ENCODE results near the gene AKT2. TPM values are rescaled to one million over a fixed set of nuclear protein-coding genes. Genes with fewer than 3 reads are reported as not detected.

The AKT2 gene
- total RNA-seq, 1 experiment from 2014 or later = 141 TPM

- DNase-seq (ENCODE audit: low read depth, low spot score) (peak; percentile 95), ATAC-seq (peak; percentile 39)
- H2AFZ ChIP-seq (ENCODE audit: low read depth, low read length, poor library complexity, severe bottlenecking) = no peak overlapping the region
- no TSS peak for BruUV-seq (replicated peaks)
- H3K4me3 ChIP-seq (replicated peaks in 1 of 2; ENCODE audit: low read depth in 1 of 2, low read length in 2 of 2) = no peak overlapping the region
- H3K9me3 ChIP-seq (ENCODE audit: control insufficient read depth in 1 of 2, insufficient read depth in 1 of 2, low read depth in 1 of 2, low read length in 2 of 2) = no peaks in the 10 kb centered on the region
- RAD21 ChIA-PET (ENCODE audit: low non-redundant PET in 1 of 2, low total read pairs in 2 of 2, uncharacterized antibody in 2 of 2, unreplicated experiment in 2 of 2) = no interaction called here
- CTCF ChIA-PET = no interaction called here
- no peaks in the 10 kb centered on the region for H3K36me3 ChIP-seq (ENCODE audit: control insufficient read depth in 1 of 2, insufficient read depth in 2 of 2, low read length in 2 of 2)
- no peaks in the 10 kb centered on the region for H3K9me2 ChIP-seq (ENCODE audit: insufficient read depth)
- peaks cover 11% of the 10 kb centered on the region; the same call in 1 of the 2 replicates for H3K79me2 ChIP-seq (ENCODE audit: insufficient read depth, low read length)
- POLR2A ChIA-PET = no interaction called here
- H3K27me3 ChIP-seq (ENCODE audit: insufficient read depth, low read length) = no peaks in the 10 kb centered on the region
- TF ChIP-seq RAD21 (IDR thresholded peaks at IDR 0.05; ENCODE audit: low read depth) = peak; percentile 96
- 0 out of 2 replicates have a peak, but pooled peaks have one; percentile 20 for TF ChIP-seq POLR2AphosphoS5 (IDR thresholded peaks at IDR 0.05; ENCODE audit: low read depth, low read length)
- peak; percentile 77 for TF ChIP-seq SRF (IDR thresholded peaks at IDR 0.05; ENCODE audit: low read depth)
- TF ChIP-seq, protein P1, sequence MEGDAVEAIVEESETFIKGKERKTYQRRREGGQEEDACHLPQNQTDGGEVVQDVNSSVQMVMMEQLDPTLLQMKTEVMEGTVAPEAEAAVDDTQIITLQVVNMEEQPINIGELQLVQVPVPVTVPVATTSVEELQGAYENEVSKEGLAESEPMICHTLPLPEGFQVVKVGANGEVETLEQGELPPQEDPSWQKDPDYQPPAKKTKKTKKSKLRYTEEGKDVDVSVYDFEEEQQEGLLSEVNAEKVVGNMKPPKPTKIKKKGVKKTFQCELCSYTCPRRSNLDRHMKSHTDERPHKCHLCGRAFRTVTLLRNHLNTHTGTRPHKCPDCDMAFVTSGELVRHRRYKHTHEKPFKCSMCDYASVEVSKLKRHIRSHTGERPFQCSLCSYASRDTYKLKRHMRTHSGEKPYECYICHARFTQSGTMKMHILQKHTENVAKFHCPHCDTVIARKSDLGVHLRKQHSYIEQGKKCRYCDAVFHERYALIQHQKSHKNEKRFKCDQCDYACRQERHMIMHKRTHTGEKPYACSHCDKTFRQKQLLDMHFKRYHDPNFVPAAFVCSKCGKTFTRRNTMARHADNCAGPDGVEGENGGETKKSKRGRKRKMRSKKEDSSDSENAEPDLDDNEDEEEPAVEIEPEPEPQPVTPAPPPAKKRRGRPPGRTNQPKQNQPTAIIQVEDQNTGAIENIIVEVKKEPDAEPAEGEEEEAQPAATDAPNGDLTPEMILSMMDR (IDR thresholded peaks at IDR 0.05 in 2 of 3, conservative IDR thresholded peaks at IDR 0.05 in 1 of 3; ENCODE audit: borderline replicate concordance in 1 of 3, insufficient read depth in 1 of 3, low read depth in 2 of 3, low read length in 2 of 3) = peak; percentile 84 to 95 (median 90)
- no peak for TF ChIP-seq REST (IDR thresholded peaks at IDR 0.05; ENCODE audit: low read depth)
- TF ChIP-seq SP1 (IDR thresholded peaks at IDR 0.05; ENCODE audit: low read depth) = peak; percentile 94
- intact Hi-C loops (cut with micrococcal nuclease) = loop anchor here (1.0 to 5.0 kb wide), 3 partner anchors 83 to 430 kb away; no protein-coding TSS in a partner anchor
- H3K4me2 ChIP-seq (ENCODE audit: low read length) = peak overlapping the region; percentile 76
- H4K20me1 ChIP-seq (ENCODE audit: insufficient read depth) = no peaks in the 10 kb centered on the region
- H3K27ac ChIP-seq (ENCODE audit: low read depth, low read length) = peak overlapping the region; percentile 93; the same call in 1 of the 2 replicates
- H3K4me1 ChIP-seq (ENCODE audit: control insufficient read depth in 1 of 2, insufficient read depth in 2 of 2, low read length in 2 of 2) = peaks cover 35 to 90% of the 10 kb centered on the region in 2 experiments; a peak in 3 of 4 replicates
- no peak overlapping the region for H3K9ac ChIP-seq (ENCODE audit: low read length)
Observed at GRCh38 chr19:40221858-40222619, 63.1 kb downstream of the AKT2 start.
